ENCODE measurements around the gene DCBLD2.
"Not testable (repeated sequence)": the region's sequence is repeated elsewhere in the genome, so short reads cannot be mapped to it uniquely, and the experiment has no call there.

The DCBLD2 gene

DNA sequence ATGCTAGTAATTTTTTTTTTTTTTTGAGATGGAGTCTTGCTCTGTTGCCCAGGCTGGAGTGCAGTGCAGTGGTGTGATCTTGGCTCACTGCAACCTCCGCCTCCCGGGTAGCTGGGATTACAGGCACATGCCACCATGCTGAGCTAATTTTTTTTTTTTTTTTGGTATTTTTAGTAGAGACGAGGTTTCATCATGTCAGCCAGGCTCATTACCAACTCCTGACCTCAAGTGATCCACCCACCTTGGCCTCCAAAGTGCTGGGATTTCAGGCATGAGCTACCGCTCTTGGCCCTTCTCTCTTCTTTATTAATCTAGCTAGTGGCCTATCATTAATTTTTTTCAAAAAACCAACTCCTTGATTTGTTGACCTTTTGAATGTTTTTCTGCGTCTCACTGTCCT is 70.4 kb downstream of the DCBLD2 start:
- not testable (repeated sequence) for DNase-seq (ENCODE audit: low spot score)

DNA sequence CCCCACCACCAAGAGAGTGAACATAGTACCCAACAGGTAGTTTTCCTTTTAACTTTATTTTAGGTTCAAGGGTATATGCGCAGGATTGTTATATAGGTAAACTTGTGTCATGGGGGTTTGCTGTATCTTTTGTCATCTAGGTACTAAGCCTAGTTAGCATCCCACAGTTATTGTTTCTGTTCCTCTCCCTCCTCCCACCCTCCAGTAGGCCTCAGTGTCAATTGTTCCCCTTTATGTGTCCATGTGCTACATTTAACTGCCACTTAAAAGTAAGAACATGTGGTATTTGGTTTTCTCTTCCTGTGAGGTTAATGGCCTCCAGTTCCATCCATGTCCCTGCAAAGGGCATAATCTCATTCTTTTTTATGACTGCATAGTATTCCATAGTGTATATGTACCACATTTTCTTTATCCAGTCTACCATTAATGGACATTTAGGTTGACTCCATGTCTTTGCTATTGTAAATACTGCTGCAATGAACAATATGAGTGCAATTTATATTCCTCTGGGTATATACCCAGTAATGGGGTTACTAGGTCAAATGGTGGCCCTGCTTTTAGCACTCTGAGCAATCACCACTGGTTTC is 72.2 kb downstream of the DCBLD2 start:
- DNase-seq (ENCODE audit: low spot score): no peak

DNA sequence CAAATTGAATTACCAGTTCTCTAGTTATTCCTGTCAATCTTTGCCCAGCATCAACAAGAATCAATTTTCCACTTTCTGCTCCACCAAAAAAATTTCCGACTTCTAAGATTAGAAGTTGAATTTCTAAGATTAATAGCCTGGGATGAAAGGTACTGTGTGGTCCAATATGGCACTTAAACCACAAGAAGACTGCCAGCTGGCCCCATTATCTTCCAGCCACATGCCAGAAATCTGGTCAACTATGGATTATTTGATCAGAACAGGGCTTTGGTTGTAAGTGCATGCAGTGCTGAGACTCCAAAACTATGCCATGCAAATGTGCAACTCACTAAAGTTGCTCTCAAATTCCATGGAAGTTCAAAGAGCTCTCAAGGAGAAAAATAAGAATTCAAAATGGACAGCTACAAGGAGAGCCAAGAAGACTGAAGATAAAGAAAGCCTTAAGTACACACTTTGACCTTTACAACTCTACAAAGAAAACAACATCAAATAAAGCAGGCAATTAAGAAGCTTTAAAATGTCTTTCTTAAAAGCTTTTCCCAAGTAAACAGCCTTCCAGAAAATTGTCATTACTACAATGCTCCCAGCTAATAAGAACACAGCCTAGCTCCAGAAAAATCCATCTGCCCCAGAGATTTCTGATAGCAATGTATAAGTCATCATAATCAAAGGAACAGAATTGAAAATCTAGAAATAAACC is 74.1 kb downstream of the DCBLD2 start:
- DNase-seq (ENCODE audit: low spot score): no peak

DNA sequence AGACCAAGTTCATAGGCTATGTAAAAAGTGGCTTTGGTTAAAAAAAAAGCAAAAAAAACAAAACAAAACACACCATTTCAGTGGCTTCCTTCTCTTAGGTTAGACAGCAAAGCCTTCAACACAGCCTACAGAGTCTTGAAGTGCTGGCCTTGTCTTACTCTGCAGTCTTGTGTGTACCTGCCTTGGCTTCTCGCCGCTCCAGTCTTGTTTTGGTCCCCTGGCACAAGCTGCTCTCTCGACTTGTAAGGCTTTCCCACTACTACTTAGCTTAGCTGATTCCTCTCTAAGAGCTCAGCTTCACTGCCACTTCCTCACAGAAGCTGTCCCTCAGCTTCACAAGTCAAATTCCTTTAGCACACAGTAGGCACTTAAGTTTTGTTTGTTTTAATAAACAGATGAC is 75.4 kb downstream of the DCBLD2 start:
- DNase-seq (ENCODE audit: low spot score): no peak

DNA sequence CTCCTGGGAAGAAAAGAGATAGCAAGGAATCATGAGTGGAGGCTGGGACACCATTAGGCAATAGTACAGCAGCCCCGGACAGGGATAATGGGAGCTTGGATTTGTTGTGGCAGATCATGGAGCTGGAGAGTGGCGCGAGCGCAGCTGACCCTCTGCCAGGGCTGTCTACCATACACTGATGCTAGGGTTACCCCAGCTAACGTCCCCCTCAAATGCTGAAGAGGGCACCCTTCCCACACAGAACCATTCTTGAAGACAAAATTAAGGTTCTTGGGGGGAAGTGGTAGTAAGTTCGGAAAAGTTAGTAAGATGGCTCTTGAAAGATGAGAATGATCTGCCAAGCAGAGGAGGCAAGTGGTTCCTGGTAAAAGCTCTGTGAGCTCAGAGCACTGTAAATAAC is 77.2 kb downstream of the DCBLD2 start:
- DNase-seq (ENCODE audit: low spot score): no peak

- DNase-seq (ENCODE audit: low spot score): no peak
Measured at GRCh38 chr3:98823791-98824190, 77.7 kb downstream of the DCBLD2 start.

- DNase-seq (ENCODE audit: low spot score): no peak
Measured at GRCh38 chr3:98821063-98821462, 80.4 kb downstream of the DCBLD2 start.

- DNase-seq (ENCODE audit: low spot score): no peak
Measured at GRCh38 chr3:98817547-98818041, 83.9 kb downstream of the DCBLD2 start.

GRCh38 chr3:98814817-98815420 is 86.6 kb downstream of the DCBLD2 start:
- DNase-seq (ENCODE audit: low spot score): no peak

- DNase-seq (ENCODE audit: low spot score): no peak
Measured at GRCh38 chr3:98812851-98813374, 88.6 kb downstream of the DCBLD2 start.

DNA sequence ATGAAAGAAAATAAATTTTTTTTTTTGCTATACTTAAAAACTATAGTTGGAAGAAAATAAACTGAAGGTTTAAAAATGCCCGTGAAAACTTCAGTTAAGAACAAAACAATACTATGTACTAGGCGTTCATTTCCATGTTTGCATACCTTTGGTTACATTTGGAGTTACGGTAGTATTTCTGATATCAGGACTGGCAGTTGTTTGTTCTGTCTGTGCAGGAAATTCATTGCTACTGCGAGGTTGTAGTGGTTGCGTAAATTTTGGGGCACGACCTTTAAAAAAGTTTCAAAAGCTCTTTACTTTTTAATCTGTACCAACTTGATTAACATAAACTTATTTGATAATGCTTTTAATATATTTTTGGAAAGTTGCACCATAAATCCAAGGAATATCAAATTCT is 90.4 kb downstream of the DCBLD2 start:
- no peak for DNase-seq (ENCODE audit: low spot score)

DNA sequence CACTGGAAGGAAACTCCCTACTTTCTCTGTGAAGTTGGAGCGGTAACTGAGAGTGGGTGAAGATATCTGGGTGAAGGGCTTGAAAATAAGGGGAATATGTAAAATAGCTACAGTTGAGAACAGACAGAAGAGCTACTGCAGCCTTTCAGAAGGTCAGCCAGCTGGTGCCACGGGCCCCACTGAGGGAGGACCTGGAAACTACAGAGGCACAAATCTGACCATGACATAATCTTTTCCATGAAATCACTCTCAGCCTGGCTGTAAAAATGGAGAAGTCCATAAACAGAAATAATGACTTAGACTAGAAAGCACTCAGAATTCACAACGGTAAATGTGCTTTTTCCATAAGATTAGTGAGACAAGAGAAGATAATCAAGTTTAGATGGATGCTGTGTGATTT is 91.9 kb downstream of the DCBLD2 start:
- no peak for DNase-seq (ENCODE audit: low spot score)

DNA sequence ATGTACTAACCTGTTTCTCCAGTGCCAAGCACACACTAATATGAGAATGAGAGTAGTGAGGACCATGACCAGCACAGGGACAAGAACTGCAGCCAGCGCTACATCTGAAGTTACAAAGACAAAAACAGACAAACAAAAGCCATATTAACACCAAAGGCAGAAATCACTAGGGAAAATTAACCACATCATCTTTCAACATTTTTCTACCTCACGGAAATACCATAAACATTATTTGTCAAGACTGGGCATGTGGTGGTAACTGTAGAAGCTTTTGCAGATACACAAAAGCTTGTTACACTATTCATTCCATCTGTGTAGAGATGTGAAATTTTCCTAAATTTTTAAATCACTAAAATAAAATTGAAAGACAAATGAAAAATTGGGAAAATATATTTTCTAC is 93.4 kb downstream of the DCBLD2 start:
- DNase-seq (ENCODE audit: low spot score): no peak

DNA sequence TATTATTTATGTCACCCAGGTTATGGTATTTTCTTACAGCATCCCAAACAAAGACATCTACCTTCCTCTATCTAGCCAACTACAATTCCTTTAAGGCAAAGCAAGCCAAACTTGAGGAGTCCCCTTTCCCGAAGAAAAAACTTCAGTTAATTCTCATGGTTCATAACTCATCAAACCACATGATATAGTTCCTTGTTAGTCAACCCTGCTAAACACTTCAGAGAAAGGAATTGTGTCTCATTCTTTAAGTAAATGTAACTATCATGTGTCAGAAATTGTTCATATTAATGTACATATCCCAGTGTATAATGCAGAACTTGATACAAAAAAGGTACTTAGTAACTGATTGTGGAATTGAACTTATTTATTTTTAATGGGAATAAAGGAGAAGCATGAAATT is 93.9 kb downstream of the DCBLD2 start:
- DNase-seq (ENCODE audit: low spot score): no peak

- no peak for DNase-seq (ENCODE audit: low spot score)
Measured at GRCh38 chr3:98807011-98807410, 94.5 kb downstream of the DCBLD2 start.

GRCh38 chr3:98806521-98806920 is 95.0 kb downstream of the DCBLD2 start:
- DNase-seq (ENCODE audit: low spot score): no peak

DNA sequence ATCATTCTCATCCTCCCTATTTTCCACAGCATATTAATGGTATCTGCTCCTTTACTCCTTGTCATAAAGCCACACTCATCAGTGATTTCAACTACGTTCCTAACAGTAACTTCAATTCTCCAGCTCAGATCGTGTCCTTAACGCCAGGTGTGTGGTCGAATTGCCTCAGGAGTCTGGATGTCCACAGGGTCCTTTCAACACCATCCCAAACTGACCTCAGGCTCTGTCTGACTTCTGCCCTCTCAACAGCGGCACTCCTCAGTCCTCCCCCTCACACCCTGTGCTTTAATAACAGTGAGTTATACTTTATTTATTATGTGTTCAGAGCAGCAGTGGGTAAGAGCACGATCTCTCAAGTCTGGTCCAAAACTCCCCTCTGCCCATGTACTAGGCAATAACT is 95.9 kb downstream of the DCBLD2 start:
- DNase-seq (ENCODE audit: low spot score): no peak

DNA sequence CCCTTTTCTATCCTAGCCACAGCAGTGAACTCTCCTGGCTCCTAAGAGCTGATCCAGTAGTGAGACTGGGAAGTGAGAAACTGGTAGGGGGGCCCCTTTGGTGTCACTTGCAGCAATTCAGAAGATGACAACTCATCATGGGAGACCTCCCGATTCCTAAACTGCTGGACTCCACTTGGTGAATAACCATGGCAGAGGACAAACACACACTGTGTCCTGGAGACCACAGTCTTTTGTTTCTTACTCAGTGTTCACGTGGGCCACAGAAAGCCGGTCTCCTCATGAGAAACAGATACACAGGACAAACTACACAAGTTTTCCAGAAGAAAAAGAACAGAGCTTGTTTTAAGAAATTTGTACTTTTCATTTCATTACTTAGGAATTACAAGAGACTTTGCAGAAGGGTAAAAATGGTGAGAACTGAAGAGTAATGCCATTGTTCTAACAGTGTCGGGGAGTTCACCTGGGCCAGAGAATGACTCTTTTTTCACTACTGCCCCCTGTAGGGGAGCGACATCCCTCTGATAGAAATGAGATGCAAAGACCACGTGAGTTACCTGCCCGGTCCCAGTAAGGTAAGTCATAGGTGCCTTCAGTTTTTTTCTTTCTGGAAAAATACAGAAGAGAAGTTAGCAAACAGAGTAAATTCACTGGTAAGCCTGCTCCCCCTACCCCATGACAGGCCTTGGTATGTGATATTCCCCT is 100.3 kb downstream of the DCBLD2 start:
- DNase-seq (ENCODE audit: low spot score): no peak

- DNase-seq (ENCODE audit: low spot score): no peak
Measured at GRCh38 chr3:98800401-98800800, 101.1 kb downstream of the DCBLD2 start.

DNA sequence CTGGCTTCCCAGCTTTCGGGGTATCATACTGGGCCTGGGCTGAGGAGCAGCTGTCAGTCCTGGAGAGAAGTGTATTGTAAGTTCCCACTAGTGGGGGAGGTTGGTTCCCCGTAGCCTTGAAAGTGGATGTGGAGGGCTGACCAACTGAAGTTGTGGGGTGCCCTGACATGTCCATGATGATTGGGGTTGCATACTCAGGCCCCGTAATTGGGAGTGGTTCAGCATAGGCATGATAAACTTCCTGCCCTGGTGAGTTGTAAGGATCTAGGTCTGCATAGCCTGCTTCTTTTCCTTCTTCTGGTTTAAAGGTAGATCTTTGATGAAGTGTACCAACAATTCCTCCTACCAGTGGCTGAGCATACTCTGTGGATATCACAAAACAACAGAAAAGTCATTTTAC is 102.0 kb downstream of the DCBLD2 start:
- DNase-seq (ENCODE audit: low spot score): no peak

DNA sequence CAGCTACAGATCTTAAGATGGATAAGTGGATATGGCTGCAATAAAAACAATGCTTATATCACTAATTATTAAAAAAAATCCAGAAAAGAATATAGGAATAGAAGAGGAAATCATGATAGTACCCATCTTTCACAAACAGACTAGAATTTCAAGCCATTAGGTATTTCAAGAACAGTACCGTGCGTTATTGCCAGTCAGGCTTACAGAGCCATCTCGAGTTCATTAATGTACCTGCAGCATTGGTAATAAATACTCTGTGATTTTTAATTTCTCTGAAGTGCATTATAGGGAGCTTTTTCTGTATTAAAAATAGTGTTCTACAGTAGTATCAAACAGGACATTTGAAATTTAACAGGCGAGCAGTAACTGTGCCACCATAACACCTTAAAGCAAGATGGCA is 102.7 kb downstream of the DCBLD2 start:
- no peak for DNase-seq (ENCODE audit: low spot score)

DNA sequence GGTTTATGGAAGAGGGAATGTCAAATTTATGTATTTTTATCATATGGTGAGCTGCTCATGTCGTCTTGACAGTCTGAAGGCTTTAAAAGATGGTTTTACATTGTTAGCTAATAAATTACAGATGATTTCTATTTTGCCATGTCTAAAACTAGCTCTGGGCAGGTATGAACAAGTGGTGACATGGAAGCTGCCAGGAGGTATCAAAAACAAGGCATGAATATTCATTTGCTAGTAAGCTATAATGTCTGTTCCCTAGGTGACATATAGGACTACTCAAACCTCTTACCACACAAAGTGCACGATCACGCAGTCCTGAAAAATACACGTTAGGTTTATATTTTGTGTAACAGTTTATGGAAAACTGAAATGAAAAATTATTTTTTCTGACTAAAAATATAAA is 103.6 kb downstream of the DCBLD2 start:
- DNase-seq (ENCODE audit: low spot score): no peak

- DNase-seq (ENCODE audit: low spot score): no peak
Measured at GRCh38 chr3:98796334-98796733, 105.2 kb downstream of the DCBLD2 start.

All from left forelimb (tissue), 1 donor.